Erythroblast (primary cell): ENCODE measurements around the gene NMT1.

ENCODE experiments used
- GATA1 ChIP-seq: IDR thresholded peaks from 2 replicates; pipeline ENCODE4 v1.6.1; 2011; ENCODE audit warnings: low read depth, mild to moderate bottlenecking, control low read depth, low read length, moderate library complexity
- POLR2A ChIP-seq: IDR thresholded peaks from 2 replicates; pipeline ENCODE4 v1.6.1; 2011; ENCODE audit warnings: mild to moderate bottlenecking, low read length

GRCh38 chr17:45034599-45034998, 26.5 kb upstream of the NMT1 start:
- no peak for TF ChIP-seq POLR2A
- TF ChIP-seq GATA1: no peak
